Stomach (tissue), 9 donors: ENCODE measurements around the gene MTNR1B. TPM values are rescaled to one million over a fixed set of nuclear protein-coding genes. Genes with fewer than 3 reads are reported as not detected.

Experiments used
- DNase-seq, 2 donors: peaks; one replicate each; pipeline versions ENCODE4 v3.0.0 to v3.0.0-alpha.2; 2013 to 2019
- H3K27ac ChIP-seq, 5 donors: fragments of 200-600 bp in 4 of 5; sonication (generic) in 4 of 5; one replicate each; pipeline ENCODE4 v1.5.1; 2013 to 2019; ENCODE audit warnings: mild to moderate bottlenecking in 1 of 5, moderate library complexity in 1 of 5
- H3K27me3 ChIP-seq, 3 donors: fragments of 200-600 bp; sonication (generic); one replicate each; pipeline ENCODE4 v1.5.1; 2017 to 2019; ENCODE audit warnings: mixed run types in 1 of 3
- H3K36me3 ChIP-seq, 4 donors: fragments of 200-600 bp; sonication (generic); 1 replicate in 3 of 4; 2 replicates in 1 of 4; pipeline ENCODE4 v1.5.1; 2016 to 2019
- H3K4me1 ChIP-seq, 4 donors: fragments of 200-600 bp; sonication (generic); one replicate each; pipeline ENCODE4 v1.5.1; 2016 to 2019
- H3K4me3 ChIP-seq, 4 donors: fragments of 200-600 bp; sonication (generic) in 3 of 4; one replicate each; pipeline ENCODE4 v1.5.1; 2016 to 2019; ENCODE audit warnings: mild to moderate bottlenecking in 1 of 4
- H3K9me3 ChIP-seq, 4 donors: fragments of 200-600 bp; sonication (generic); one replicate each; pipeline ENCODE4 v1.5.1; 2016 to 2019
- EP300 ChIP-seq: sonication (generic); formaldehyde crosslinking; IDR thresholded peaks from one replicate; pipeline ENCODE4 v1.6.1; 2017; ENCODE audit warnings: antibody characterized with exemption
- POLR2A ChIP-seq, 4 donors: fragments of 450-650 bp; IDR thresholded peaks; one replicate each; pipeline ENCODE4 v1.6.1; 2016; ENCODE audit warnings: antibody characterized with exemption in 4 of 4, control low read depth in 2 of 4, mild to moderate bottlenecking in 1 of 4, moderate library complexity in 1 of 4
- POLR2AphosphoS5 ChIP-seq, 3 donors: sonication (generic); formaldehyde crosslinking; IDR thresholded peaks; one replicate each; pipeline ENCODE4 v1.6.1; 2016; ENCODE audit warnings: antibody characterized with exemption in 3 of 3
- WGBS, 5 donors: extraction: QIAGEN DNeasy Blood & Tissue Kit in 3 of 5; methylation state at CpG; one replicate each; pipeline versions ENCODE4 v1.1.5 to v1.1.7; 2013 to 2018; 5-methylcytosine and 5-hydroxymethylcytosine counted together
- intact Hi-C: fragments of 100-400 bp; cut with DNase I; formaldehyde crosslinking; loops from one replicate; pipeline ENCODE4 v1.15.1; 2023; ENCODE audit warnings: low total_unique reads
- polyA plus RNA-seq, 3 donors: library from polyadenylated mRNA; stranded (reverse); fragments of 200-250 nt; gene quantifications; one replicate each; pipeline ENCODE4 v1.2.3, GENCODE V29; 2013
- total RNA-seq, 5 donors: library from RNA; depleted of rRNA; stranded (reverse); fragments of >200 nt; gene quantifications; one replicate each; pipeline versions ENCODE4 v1.1.0 to v1.2.3, GENCODE V29; 2014 to 2016
- TF ChIP-seq, protein P1 (sequence below), 7 experiments: fragments of 450-650 bp in 4 of 7; fragments of 200-600 bp in 3 of 7; sonication (generic) in 3 of 7; IDR thresholded peaks; one replicate each; pipeline ENCODE4 v1.5.1; 2016 to 2019; ENCODE audit warnings: antibody characterized with exemption in 7 of 7, control low read depth in 2 of 7, mild to moderate bottlenecking in 1 of 7
- donor health status: healthy with polysubstance abuse.
- donor health status: Bipolar disorder and iron deficiency.
- donor health status: healthy.

Gene MTNR1B
- total and polyA plus RNA-seq, 8 donors = 1.0 TPM; not detected in 7

GRCh38 chr11:92975285-92975684 lies 5.8 kb downstream of the MTNR1B start:
- no peak overlapping the region for H3K27ac ChIP-seq
- no peaks in the 10 kb centered on the region for H3K36me3 ChIP-seq
- H3K9me3 ChIP-seq = no peaks in the 10 kb centered on the region
- no peak for DNase-seq
- WGBS, 5 donors = 78 to 87% (median 84%) methylated on average over 3 of the region's 3 CpGs
- intact Hi-C loops = no loop called here
- no peak for TF ChIP-seq POLR2AphosphoS5 (IDR thresholded peaks at IDR 0.05)
- no peak for TF ChIP-seq EP300
- TF ChIP-seq, protein P1, sequence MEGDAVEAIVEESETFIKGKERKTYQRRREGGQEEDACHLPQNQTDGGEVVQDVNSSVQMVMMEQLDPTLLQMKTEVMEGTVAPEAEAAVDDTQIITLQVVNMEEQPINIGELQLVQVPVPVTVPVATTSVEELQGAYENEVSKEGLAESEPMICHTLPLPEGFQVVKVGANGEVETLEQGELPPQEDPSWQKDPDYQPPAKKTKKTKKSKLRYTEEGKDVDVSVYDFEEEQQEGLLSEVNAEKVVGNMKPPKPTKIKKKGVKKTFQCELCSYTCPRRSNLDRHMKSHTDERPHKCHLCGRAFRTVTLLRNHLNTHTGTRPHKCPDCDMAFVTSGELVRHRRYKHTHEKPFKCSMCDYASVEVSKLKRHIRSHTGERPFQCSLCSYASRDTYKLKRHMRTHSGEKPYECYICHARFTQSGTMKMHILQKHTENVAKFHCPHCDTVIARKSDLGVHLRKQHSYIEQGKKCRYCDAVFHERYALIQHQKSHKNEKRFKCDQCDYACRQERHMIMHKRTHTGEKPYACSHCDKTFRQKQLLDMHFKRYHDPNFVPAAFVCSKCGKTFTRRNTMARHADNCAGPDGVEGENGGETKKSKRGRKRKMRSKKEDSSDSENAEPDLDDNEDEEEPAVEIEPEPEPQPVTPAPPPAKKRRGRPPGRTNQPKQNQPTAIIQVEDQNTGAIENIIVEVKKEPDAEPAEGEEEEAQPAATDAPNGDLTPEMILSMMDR (IDR thresholded peaks at IDR 0.05) = no peak
- TF ChIP-seq POLR2A (IDR thresholded peaks at IDR 0.05) = no peak
- H3K4me3 ChIP-seq = no peak overlapping the region
- H3K4me1 ChIP-seq = peaks cover 0 to 3% (median 0%) of the 10 kb centered on the region in 4 donors
- H3K27me3 ChIP-seq = peaks cover 0 to 3% (median 0%) of the 10 kb centered on the region in 3 donors

DNA sequence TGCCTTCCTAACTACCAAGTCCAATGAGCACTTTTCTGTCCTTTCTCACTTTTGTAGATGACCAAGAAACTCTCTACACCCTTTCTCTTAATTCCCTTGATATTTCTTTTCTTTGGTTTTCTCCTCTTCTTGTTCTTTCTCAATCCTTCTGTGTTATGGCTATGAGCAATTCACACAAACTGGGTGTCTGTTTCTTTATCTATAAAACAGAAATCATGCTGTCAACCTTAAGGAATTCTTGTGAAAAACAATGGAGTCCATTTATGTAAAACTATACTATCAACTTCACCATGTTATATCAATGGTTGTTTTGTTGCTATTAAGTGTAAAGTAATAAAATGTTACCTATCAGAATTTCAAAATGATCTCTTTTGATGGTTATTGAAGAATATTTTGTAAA lies 7.2 kb downstream of the MTNR1B start:
- TF ChIP-seq EP300 (no peak), POLR2A (IDR thresholded peaks at IDR 0.05) (no peak), POLR2AphosphoS5 (IDR thresholded peaks at IDR 0.05) (no peak)
- TF ChIP-seq, protein P1 (IDR thresholded peaks at IDR 0.05) = no peak
- no peak for DNase-seq
- Histone ChIP-seq H3K9me3 (no peaks in the 10 kb centered on the region), H3K4me3 (no peak overlapping the region), H3K4me1 (peaks cover 0 to 3% (median 0%) of the 10 kb centered on the region in 4 donors), H3K27ac (no peak overlapping the region), H3K27me3 (no peaks in the 10 kb centered on the region), H3K36me3 (no peaks in the 10 kb centered on the region)
- intact Hi-C loops = no loop called here

- no peaks in the 10 kb centered on the region for H3K27me3 ChIP-seq
- DNase-seq = no peak
- no peaks in the 10 kb centered on the region for H3K9me3 ChIP-seq
- no peak overlapping the region for H3K27ac ChIP-seq
- no peak overlapping the region for H3K4me3 ChIP-seq
- no peaks in the 10 kb centered on the region for H3K36me3 ChIP-seq
- TF ChIP-seq POLR2AphosphoS5 (IDR thresholded peaks at IDR 0.05) (no peak), EP300 (no peak), POLR2A (IDR thresholded peaks at IDR 0.05) (no peak)
- TF ChIP-seq, protein P1 (IDR thresholded peaks at IDR 0.05) = no peak
- WGBS, 5 donors = 77 to 89% (median 89%) methylated on average over 2 of the region's 2 CpGs
- intact Hi-C loops = no loop called here
- peaks cover 0 to 3% (median 0%) of the 10 kb centered on the region in 4 donors for H3K4me1 ChIP-seq
Observed at GRCh38 chr11:92977401-92977800, 8.0 kb downstream of the MTNR1B start.

DNA sequence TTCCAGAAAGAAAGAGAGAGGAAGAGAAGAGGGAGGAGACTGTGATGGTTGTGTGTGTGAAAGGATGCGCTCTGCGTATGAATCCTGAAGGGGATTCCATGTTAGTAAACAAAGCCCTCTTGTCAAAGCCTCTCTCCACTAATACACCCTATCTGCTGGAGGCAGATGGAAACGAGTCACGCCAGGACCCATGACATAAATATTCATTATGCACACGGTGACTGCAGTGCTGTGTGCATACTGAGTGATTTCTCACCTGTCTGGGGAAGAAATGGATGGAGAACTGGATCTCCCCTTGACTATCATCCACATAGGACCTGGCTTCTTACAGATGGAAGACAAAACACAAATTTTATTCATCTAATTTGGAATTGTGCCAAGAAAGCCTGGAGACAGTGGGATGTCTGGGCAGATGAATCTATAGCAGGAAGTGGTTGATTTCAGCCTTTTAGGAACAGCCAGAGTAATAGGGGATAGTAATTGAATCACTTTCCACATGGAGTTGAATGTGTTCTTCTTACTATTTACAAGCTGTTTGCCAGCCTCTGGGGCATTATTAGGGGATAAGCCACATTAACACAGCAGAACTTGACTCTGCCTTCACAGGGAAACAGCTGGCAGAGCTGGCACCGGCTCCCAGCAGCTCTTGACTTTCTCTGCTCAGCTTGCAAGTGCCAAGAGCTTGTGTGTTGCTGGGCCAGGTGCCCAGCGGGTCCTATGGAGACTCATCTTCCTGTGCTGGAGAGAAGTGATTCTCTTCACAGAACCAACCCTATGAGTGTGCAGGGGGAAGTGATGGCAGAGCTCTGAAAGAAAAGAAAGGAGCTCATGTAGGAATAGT lies 9.0 kb downstream of the MTNR1B start:
- peak; percentile 63 to 67 for DNase-seq

More for the DNA sequence above, 9.0 kb downstream of the MTNR1B start:
- intact Hi-C loops = no loop called here
- peaks cover 0 to 3% (median 0%) of the 10 kb centered on the region in 4 donors for H3K4me1 ChIP-seq
- no peaks in the 10 kb centered on the region for H3K9me3 ChIP-seq
- no peak overlapping the region for H3K27ac ChIP-seq
- H3K27me3 ChIP-seq = no peaks in the 10 kb centered on the region
- TF ChIP-seq, protein P1 (IDR thresholded peaks at IDR 0.05) = no peak
- TF ChIP-seq POLR2A (IDR thresholded peaks at IDR 0.05) (no peak), EP300 (no peak), POLR2AphosphoS5 (IDR thresholded peaks at IDR 0.05) (no peak)
- no peaks in the 10 kb centered on the region for H3K36me3 ChIP-seq
- 57 to 75% (median 66%) methylated on average over 7 of the region's 7 CpGs for WGBS, 5 donors
- no peak overlapping the region for H3K4me3 ChIP-seq
